GM23338 (cell line): ENCODE data around the gene UBA1. TPM values are rescaled to one million over a fixed set of nuclear protein-coding genes. Genes with fewer than 3 reads are reported as not detected.

Experiments used
- ATAC-seq: fragments of 200-7000 bp; cut with Tn5 transposase; 3 replicates; pipeline ENCODE4 v1.9.1; 2020
- DNase-seq: peaks from one replicate; pipeline ENCODE4 v3.0.0-alpha.2; 2015; ENCODE audit warnings: low spot score
- H2AFZ ChIP-seq: fragments of 200-600 bp; sonication (generic); 2 replicates; pipeline ENCODE4 v1.8.0; 2016; ENCODE audit warnings: antibody characterized with exemption, mild to moderate bottlenecking, moderate library complexity
- H3F3A ChIP-seq: fragments of 200-600 bp; sonication (generic); replicated peaks from 2 replicates; pipeline ENCODE4 v1.8.0; 2017; ENCODE audit warnings: antibody characterized with exemption, mixed run types, low read depth
- H3K27ac ChIP-seq: fragments of 200-600 bp; sonication (generic); 2 replicates; pipeline ENCODE4 v1.6.1; 2016; ENCODE audit warnings: low read depth
- H3K27me3 ChIP-seq: fragments of 200-600 bp; sonication (generic); 2 replicates; pipeline ENCODE4 v1.8.0; 2016; ENCODE audit warnings: mild to moderate bottlenecking, mixed run types, moderate library complexity; ENCODE audit not compliant: insufficient read depth
- H3K36me3 ChIP-seq: fragments of 200-600 bp; sonication (generic); 2 replicates; pipeline ENCODE4 v1.8.0; 2016; ENCODE audit warnings: mild to moderate bottlenecking; ENCODE audit not compliant: insufficient read depth
- H3K4me1 ChIP-seq: fragments of 200-600 bp; sonication (generic); 2 replicates; pipeline ENCODE4 v1.8.0; 2016; ENCODE audit warnings: mild to moderate bottlenecking, moderate library complexity; ENCODE audit not compliant: insufficient read depth
- H3K4me2 ChIP-seq: fragments of 200-600 bp; sonication (generic); 2 replicates; pipeline ENCODE4 v1.7.1; 2017; ENCODE audit warnings: mixed run types
- H3K4me3 ChIP-seq: fragments of 200-600 bp; sonication (generic); 2 replicates; pipeline ENCODE4 v1.6.1; 2016; ENCODE audit warnings: mixed run types
- H3K79me2 ChIP-seq: fragments of 200-600 bp; sonication (generic); replicated peaks from 2 replicates; pipeline ENCODE4 v1.8.0; 2017; ENCODE audit warnings: mild to moderate bottlenecking; ENCODE audit not compliant: insufficient read depth
- H3K9me2 ChIP-seq: fragments of 200-600 bp; sonication (generic); 2 replicates; pipeline ENCODE4 v1.8.0; 2017; ENCODE audit not compliant: insufficient read depth
- H4K20me1 ChIP-seq: fragments of 200-600 bp; sonication (generic); replicated peaks from 2 replicates; pipeline ENCODE4 v1.8.0; 2017; ENCODE audit warnings: mild to moderate bottlenecking; ENCODE audit not compliant: insufficient read depth
- H3K27ac Mint-ChIP-seq: 2 replicates; pipeline ENCODE4 v1.8.0; 2020; ENCODE audit warnings: inconsistent platforms, mild to moderate bottlenecking, moderate library complexity, mixed read lengths
- H3K27me3 Mint-ChIP-seq: 3 replicates; pipeline ENCODE4 v1.8.0; 2022; ENCODE audit warnings: low read depth, mild to moderate bottlenecking, moderate library complexity, mixed read lengths, inconsistent platforms; ENCODE audit not compliant: insufficient read depth, poor library complexity
- H3K36me3 Mint-ChIP-seq: 3 replicates; pipeline ENCODE4 v1.8.0; 2021; ENCODE audit warnings: low read depth, mild to moderate bottlenecking, inconsistent platforms, moderate library complexity, mixed read lengths
- H3K4me1 Mint-ChIP-seq: 3 replicates; pipeline ENCODE4 v1.8.0; 2020; ENCODE audit warnings: mild to moderate bottlenecking, inconsistent platforms, mixed read lengths
- H3K4me3 Mint-ChIP-seq: 3 replicates; pipeline ENCODE4 v1.8.0; 2021; ENCODE audit warnings: moderate library complexity, mild to moderate bottlenecking, inconsistent platforms, mixed read lengths
- H3K9me3 Mint-ChIP-seq: 3 replicates; pipeline ENCODE4 v1.8.0; 2020; ENCODE audit warnings: moderate library complexity, mild to moderate bottlenecking, inconsistent platforms, mixed read lengths
- CREB1 ChIP-seq: fragments of 250-450 bp; sonication (Bioruptor Pico); IDR thresholded peaks from 2 replicates; pipeline ENCODE4 v1.5.0; 2020; ENCODE audit warnings: low read depth, mild to moderate bottlenecking, moderate library complexity
- ETS1 ChIP-seq: IDR thresholded peaks from 2 replicates; pipeline ENCODE4 v1.6.1; 2016; ENCODE audit warnings: antibody characterized with exemption
- EZH2 ChIP-seq: fragments of 200-600 bp; sonication (generic); IDR thresholded peaks from one replicate; pipeline ENCODE4 v1.8.0; 2017; ENCODE audit warnings: antibody characterized with exemption, mild to moderate bottlenecking, low read depth; ENCODE audit not compliant: unreplicated experiment
- EZH2phosphoT487 ChIP-seq: fragments of 200-600 bp; sonication (generic); IDR thresholded peaks from one replicate; pipeline ENCODE4 v1.8.1; 2018; ENCODE audit warnings: antibody characterized with exemption; ENCODE audit not compliant: unreplicated experiment
- NANOG ChIP-seq: IDR thresholded peaks from 2 replicates; pipeline ENCODE4 v1.6.1; 2016; ENCODE audit warnings: antibody characterized with exemption, borderline replicate concordance
- POLR2AphosphoS5 ChIP-seq: IDR thresholded peaks from 2 replicates; pipeline ENCODE4 v1.6.1; 2016; ENCODE audit warnings: antibody characterized with exemption, low read depth
- STAT1 ChIP-seq: IDR thresholded peaks from one replicate; pipeline ENCODE4 v1.6.1; 2016; ENCODE audit warnings: antibody characterized with exemption; ENCODE audit not compliant: unreplicated experiment
- ZNF114 ChIP-seq: fragments of 250-450 bp; sonication (Bioruptor Pico); IDR thresholded peaks from 2 replicates; pipeline ENCODE4 v1.5.0; 2020; ENCODE audit warnings: mild to moderate bottlenecking, moderate library complexity
- ZNF331 ChIP-seq: fragments of 250-450 bp; sonication (Bioruptor Pico); IDR thresholded peaks from 2 replicates; pipeline ENCODE4 v1.5.0; 2020; ENCODE audit warnings: low read depth, mild to moderate bottlenecking, moderate library complexity
- polyA plus RNA-seq: library from polyadenylated mRNA; unstranded; fragments of >200 nt; fragmentation: Nextera tagmentation; extraction: Ambion mirVana; gene quantifications from 2 replicates; pipeline ENCODE4 v1.2.1, GENCODE V29; 2016
- total RNA-seq: library from RNA; depleted of rRNA; stranded (reverse); fragments of >200 nt; shearing (Covaris generic); gene quantifications from 2 replicates; pipeline ENCODE4 v1.2.3, GENCODE V29; 2014
- TF ChIP-seq, protein P1 (sequence below): fragments of 250-450 bp; sonication (Bioruptor Pico); IDR thresholded peaks from 2 replicates; pipeline ENCODE4 v1.5.0; 2020; ENCODE audit warnings: mild to moderate bottlenecking, moderate library complexity

Gene UBA1
- total and polyA plus RNA-seq, 2 experiments from 2014 or later, result 104 to 377 TPM

DNA sequence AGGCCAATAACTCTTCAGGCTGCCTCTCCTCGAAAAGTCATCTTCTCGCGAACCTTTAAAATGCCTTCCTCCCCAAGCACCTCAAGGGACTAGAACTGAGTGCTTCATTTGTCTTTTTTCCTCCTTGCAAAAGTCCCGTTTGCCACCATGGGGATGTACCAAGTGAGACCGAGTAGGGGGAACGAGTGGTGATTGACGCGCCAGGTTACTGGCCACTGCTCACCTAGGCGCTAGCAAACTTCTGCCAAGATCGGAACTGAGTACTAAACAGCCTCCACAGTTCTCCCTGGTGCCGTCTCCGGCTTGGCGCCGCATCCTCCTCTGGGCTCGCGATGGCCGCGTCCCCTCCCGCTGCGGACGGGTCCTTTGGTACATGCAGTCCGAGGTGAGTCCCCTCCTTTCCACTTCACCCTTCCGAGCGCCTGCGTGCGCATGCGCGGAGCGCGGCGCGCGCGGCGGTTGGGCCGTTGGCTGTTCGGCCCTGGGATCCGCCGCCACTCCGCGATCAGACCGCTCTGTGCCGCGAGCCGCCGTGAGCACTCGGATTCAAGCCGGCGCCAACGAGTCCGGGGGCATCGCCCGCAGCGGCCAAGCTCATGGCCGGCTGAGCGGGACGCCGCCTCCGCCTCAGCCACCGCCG, 24.8 kb downstream of the UBA1 start, which contains the start of gene CDK16:
CDK16 (plus strand) TSS at position 402 of the 640 bp plus-strand sequence. CDS start 4,877 bp downstream, outside the sequence.
- TF ChIP-seq POLR2AphosphoS5 (peak; percentile 33; the same call in 1 of the 2 replicates), EZH2 (no peak)
- H3K27ac Mint-ChIP-seq, result peak within 1 kb of the TSS; percentile 99
- ATAC-seq (peak; percentile 50), DNase-seq (peak; percentile 53)
- H3K79me2 ChIP-seq, result peaks cover 37% of the 10 kb centered on the region
- peak within 1 kb of the TSS; percentile 69 for H3K4me3 ChIP-seq
- H3K36me3 Mint-ChIP-seq, result peaks cover 49% of the 10 kb centered on the region
- peak within 1 kb of the TSS; percentile 91 for H3K27ac ChIP-seq
- H3K4me1 ChIP-seq, result no peaks in the 10 kb centered on the region
- H3K9me3 Mint-ChIP-seq, result no peaks in the 10 kb centered on the region
- peaks cover 20% of the 10 kb centered on the region for H3K27me3 Mint-ChIP-seq
- H2AFZ ChIP-seq, result no peak within 1 kb of the TSS
- H3K9me2 ChIP-seq, result no peaks in the 10 kb centered on the region
- peaks cover 7% of the 10 kb centered on the region; the same call in 1 of the 2 replicates for H3F3A ChIP-seq
- H3K4me1 Mint-ChIP-seq, result peaks cover 31% of the 10 kb centered on the region
- peak within 1 kb of the TSS; percentile 79 for H3K4me2 ChIP-seq
- H4K20me1 ChIP-seq, result no peaks in the 10 kb centered on the region
- H3K36me3 ChIP-seq, result 0 out of 2 replicates have a peak, but pooled peaks cover 2% of the 10 kb centered on the region
- H3K4me3 Mint-ChIP-seq, result peak within 1 kb of the TSS; percentile 92
- H3K27me3 ChIP-seq, result no peaks in the 10 kb centered on the region

DNA sequence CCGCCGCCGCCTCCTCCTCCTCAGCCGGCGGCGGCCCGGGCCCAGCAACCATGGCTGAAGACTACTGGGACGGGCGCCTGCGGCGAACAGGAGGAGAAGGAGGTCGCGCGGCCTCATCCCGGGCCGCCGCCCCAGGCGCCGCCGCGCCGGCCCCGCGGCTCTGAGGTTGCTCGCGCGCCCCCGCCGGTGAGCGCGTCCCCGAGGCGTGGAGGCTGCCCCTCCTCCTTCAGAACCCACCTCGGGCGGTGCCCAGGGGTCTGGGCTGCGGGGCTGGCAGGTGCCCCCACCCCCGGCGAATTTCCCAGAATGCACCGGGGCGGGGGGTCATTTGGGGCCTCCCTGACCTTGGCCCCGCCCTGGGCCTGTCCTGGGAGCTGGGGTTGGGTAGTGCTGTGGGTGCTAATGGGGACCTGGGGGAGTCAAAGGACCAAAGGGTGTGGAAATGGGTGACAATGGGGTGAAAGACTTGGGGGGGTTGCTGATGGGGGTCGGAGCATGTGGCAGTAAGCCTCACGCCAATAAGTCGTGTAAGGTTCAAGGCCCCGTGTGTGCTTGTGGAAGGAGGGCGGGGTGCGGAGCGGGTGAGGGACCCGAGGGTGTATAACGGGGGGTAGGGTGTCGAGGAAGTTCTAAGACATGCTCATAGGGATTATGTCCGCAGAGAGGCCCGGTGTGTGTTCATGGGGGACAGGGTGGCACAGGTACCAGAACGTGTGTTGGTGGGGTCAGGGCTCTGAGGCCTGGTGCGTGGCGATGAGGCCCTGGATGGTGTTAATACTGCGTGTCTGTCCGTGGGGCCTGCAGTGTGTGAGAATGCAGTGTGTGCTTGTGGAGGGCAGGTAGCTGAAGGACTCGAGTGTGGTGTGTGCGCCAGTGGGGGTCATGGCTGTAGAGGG, 25.5 kb downstream of the UBA1 start:
- peak; percentile 4; the same call in 2 of the 3 replicates for ATAC-seq
- Mint-ChIP-seq H3K27me3 (peaks cover 16% of the 10 kb centered on the region), H3K9me3 (no peaks in the 10 kb centered on the region), H3K4me3 (peak overlapping the region; percentile 92), H3K36me3 (peaks cover 50% of the 10 kb centered on the region), H3K4me1 (peaks cover 31% of the 10 kb centered on the region), H3K27ac (peak overlapping the region; percentile 92)
- Histone ChIP-seq H3K36me3 (no peaks in the 10 kb centered on the region), H4K20me1 (no peaks in the 10 kb centered on the region), H3K27ac (peak overlapping the region; percentile 45; the same call in 1 of the 2 replicates), H3K4me1 (no peaks in the 10 kb centered on the region), H2AFZ (no peak overlapping the region), H3K9me2 (no peaks in the 10 kb centered on the region), H3K4me3 (peak overlapping the region; percentile 69), H3K79me2 (peaks cover 37% of the 10 kb centered on the region), H3F3A (peaks cover 7% of the 10 kb centered on the region; the same call in 1 of the 2 replicates), H3K4me2 (peak overlapping the region; percentile 79), H3K27me3 (no peaks in the 10 kb centered on the region)
- peak; percentile 48 for DNase-seq
- no peak for TF ChIP-seq CREB1 (CRISPR knock-in tag)
- no peak for TF ChIP-seq ETS1
- no peak for TF ChIP-seq EZH2phosphoT487
- TF ChIP-seq ZNF114, result no peak
- no peak for TF ChIP-seq STAT1
- TF ChIP-seq, protein P1, sequence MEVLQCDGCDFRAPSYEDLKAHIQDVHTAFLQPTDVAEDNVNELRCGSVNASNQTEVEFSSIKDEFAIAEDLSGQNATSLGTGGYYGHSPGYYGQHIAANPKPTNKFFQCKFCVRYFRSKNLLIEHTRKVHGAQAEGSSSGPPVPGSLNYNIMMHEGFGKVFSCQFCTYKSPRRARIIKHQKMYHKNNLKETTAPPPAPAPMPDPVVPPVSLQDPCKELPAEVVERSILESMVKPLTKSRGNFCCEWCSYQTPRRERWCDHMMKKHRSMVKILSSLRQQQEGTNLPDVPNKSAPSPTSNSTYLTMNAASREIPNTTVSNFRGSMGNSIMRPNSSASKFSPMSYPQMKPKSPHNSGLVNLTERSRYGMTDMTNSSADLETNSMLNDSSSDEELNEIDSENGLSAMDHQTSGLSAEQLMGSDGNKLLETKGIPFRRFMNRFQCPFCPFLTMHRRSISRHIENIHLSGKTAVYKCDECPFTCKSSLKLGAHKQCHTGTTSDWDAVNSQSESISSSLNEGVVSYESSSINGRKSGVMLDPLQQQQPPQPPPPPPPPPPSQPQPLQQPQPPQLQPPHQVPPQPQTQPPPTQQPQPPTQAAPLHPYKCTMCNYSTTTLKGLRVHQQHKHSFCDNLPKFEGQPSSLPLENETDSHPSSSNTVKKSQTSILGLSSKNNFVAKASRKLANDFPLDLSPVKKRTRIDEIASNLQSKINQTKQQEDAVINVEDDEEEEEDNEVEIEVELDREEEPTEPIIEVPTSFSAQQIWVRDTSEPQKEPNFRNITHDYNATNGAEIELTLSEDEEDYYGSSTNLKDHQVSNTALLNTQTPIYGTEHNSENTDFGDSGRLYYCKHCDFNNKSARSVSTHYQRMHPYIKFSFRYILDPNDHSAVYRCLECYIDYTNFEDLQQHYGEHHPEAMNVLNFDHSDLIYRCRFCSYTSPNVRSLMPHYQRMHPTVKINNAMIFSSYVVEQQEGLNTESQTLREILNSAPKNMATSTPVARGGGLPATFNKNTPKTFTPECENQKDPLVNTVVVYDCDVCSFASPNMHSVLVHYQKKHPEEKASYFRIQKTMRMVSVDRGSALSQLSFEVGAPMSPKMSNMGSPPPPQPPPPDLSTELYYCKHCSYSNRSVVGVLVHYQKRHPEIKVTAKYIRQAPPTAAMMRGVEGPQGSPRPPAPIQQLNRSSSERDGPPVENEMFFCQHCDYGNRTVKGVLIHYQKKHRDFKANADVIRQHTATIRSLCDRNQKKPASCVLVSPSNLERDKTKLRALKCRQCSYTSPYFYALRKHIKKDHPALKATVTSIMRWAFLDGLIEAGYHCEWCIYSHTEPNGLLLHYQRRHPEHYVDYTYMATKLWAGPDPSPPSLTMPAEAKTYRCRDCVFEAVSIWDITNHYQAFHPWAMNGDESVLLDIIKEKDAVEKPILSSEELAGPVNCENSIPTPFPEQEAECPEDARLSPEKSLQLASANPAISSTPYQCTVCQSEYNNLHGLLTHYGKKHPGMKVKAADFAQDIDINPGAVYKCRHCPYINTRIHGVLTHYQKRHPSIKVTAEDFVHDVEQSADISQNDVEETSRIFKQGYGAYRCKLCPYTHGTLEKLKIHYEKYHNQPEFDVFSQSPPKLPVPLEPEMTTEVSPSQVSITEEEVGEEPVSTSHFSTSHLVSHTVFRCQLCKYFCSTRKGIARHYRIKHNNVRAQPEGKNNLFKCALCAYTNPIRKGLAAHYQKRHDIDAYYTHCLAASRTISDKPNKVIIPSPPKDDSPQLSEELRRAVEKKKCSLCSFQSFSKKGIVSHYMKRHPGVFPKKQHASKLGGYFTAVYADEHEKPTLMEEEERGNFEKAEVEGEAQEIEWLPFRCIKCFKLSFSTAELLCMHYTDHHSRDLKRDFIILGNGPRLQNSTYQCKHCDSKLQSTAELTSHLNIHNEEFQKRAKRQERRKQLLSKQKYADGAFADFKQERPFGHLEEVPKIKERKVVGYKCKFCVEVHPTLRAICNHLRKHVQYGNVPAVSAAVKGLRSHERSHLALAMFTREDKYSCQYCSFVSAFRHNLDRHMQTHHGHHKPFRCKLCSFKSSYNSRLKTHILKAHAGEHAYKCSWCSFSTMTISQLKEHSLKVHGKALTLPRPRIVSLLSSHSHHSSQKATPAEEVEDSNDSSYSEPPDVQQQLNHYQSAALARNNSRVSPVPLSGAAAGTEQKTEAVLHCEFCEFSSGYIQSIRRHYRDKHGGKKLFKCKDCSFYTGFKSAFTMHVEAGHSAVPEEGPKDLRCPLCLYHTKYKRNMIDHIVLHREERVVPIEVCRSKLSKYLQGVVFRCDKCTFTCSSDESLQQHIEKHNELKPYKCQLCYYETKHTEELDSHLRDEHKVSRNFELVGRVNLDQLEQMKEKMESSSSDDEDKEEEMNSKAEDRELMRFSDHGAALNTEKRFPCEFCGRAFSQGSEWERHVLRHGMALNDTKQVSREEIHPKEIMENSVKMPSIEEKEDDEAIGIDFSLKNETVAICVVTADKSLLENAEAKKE (CRISPR knock-in tag), result no peak
- TF ChIP-seq NANOG, result no peak
- no peak for TF ChIP-seq ZNF331
